ENCODE data around the gene SLC26A1. TPM values are rescaled to one million over a fixed set of nuclear protein-coding genes. Genes with fewer than 3 reads are reported as not detected.
A peak's percentile ranks its signal among the peaks of the same experiment; 100 is the strongest.

Gene SLC26A1
- total RNA-seq, 6 experiments from 2014 or later: 9.6 to 30.9 (median 23.0) TPM

- Histone ChIP-seq H3K4me1 (peaks cover 0 to 21% (median 5%) of the 10 kb centered on the region in 4 donors), H3K4me3 (no peak overlapping the region), H3K9me3 (no peaks in the 10 kb centered on the region), H3K36me3 (no peaks in the 10 kb centered on the region), H3K27ac (no peak overlapping the region), H3K27me3 (no peaks in the 10 kb centered on the region)
- DNase-seq: no peak
- WGBS (ENCODE audit: insufficient coverage, low coverage, low lambda C conversion rate, missing lambda C conversion rate): 100% methylated on average over 5 of the region's 17 CpGs
- ATAC-seq: no peak
- TF ChIP-seq CTCF (IDR thresholded peaks at IDR 0.05) (no peak), POLR2A (IDR thresholded peaks at IDR 0.05) (no peak)
- intact Hi-C loops (cut with DNase I): loop anchor here in 1 of 2 donors (5.0 kb wide), 1 partner anchor 39 kb away; the partner anchor contains the start of genes GAK and TMEM175
Observed at GRCh38 chr4:970854-971520, 22.2 kb downstream of the SLC26A1 start.

GRCh38 chr4:970046-970745 is 23.0 kb downstream of the SLC26A1 start:
- WGBS (ENCODE audit: insufficient coverage, low coverage, low lambda C conversion rate, missing lambda C conversion rate): 88% methylated on average over 5 of the region's 25 CpGs
- Histone ChIP-seq H3K27ac (no peak overlapping the region), H3K27me3 (no peaks in the 10 kb centered on the region), H3K4me1 (peaks cover 0 to 21% (median 5%) of the 10 kb centered on the region in 4 donors), H3K4me3 (no peak overlapping the region), H3K9me3 (no peaks in the 10 kb centered on the region), H3K36me3 (no peaks in the 10 kb centered on the region)
- TF ChIP-seq CTCF (IDR thresholded peaks at IDR 0.05) (no peak), POLR2A (IDR thresholded peaks at IDR 0.05) (no peak)
- intact Hi-C loops (cut with DNase I): loop anchor here in 1 of 2 donors (5.0 kb wide), 1 partner anchor 38 kb away; the partner anchor contains the start of genes GAK and TMEM175
- no peak for DNase-seq
- no peak for ATAC-seq

DNA sequence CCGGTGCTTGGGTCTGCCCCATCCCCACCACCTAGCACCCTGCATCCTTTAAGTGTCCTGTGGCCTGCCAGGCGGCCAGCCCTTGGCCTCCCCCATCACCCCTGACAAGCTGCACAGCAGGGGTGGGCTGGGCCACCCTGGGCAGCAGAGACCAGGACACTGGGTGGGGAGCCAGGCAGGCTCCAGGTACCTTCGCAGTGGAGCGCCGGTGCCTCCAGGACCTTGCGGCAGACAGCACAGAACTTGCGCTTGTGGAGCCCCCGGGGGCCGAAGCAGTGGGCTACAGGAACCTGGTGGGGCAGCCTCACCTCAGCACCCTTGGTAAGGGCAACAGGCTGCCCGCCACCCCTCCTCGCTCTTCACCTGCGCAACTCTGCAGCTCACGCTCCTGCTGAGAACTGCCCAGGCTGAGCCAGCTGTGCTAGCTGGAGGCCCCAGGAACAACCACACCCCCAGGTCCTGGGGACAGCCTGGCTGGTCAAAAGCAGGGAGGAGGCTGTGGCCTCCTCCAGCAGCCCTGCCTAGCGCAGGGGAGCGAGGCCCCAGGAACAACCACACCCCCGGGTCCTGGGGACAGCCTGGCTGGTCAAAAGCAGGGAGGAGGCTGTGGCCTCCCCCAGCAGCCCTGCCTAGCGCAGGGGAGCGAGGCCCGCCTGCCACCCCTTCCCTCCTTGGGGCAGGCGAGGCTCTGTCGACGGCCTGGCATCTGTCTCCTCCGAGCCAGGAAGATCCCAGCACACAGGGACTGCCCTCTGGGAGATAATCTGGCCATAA is 24.4 kb downstream of the SLC26A1 start:
- Histone ChIP-seq H3K9me3 (no peaks in the 10 kb centered on the region), H3K27me3 (no peaks in the 10 kb centered on the region), H3K27ac (no peak overlapping the region), H3K4me1 (peaks cover 0 to 19% (median 5%) of the 10 kb centered on the region in 4 donors), H3K4me3 (no peak overlapping the region), H3K36me3 (no peaks in the 10 kb centered on the region)
- intact Hi-C loops (cut with DNase I): no loop called here
- 90% methylated on average over 2 of the region's 23 CpGs for WGBS (ENCODE audit: insufficient coverage, low coverage, low lambda C conversion rate, missing lambda C conversion rate)
- no peak for ATAC-seq
- DNase-seq: peak in 1 of 3 donors; percentile 15
- TF ChIP-seq CTCF (IDR thresholded peaks at IDR 0.05) (no peak), POLR2A (IDR thresholded peaks at IDR 0.05) (no peak)

GRCh38 chr4:968221-968620 is 25.0 kb downstream of the SLC26A1 start:
- Histone ChIP-seq H3K4me3 (no peak overlapping the region), H3K4me1 (peaks cover 0 to 17% (median 5%) of the 10 kb centered on the region in 4 donors), H3K27me3 (no peaks in the 10 kb centered on the region), H3K36me3 (no peaks in the 10 kb centered on the region), H3K27ac (no peak overlapping the region), H3K9me3 (no peaks in the 10 kb centered on the region)
- TF ChIP-seq CTCF (IDR thresholded peaks at IDR 0.05): no peak
- no peak for TF ChIP-seq POLR2A (IDR thresholded peaks at IDR 0.05)
- ATAC-seq (no peak), DNase-seq (peak in 1 of 3 donors; percentile 20)
- 32% methylated on average over 7 of the region's 24 CpGs for WGBS (ENCODE audit: insufficient coverage, low coverage, low lambda C conversion rate, missing lambda C conversion rate)
- intact Hi-C loops (cut with DNase I): no loop called here
